CD14-positive monocyte (primary cell): ENCODE results near the gene ABCG1. TPM values are rescaled to one million over a fixed set of nuclear protein-coding genes. Genes with fewer than 3 reads are reported as not detected.

Experiments used
- DNase-seq, 3 donors: peaks; one replicate each; pipeline ENCODE4 v3.0.0-alpha.2; 2011 to 2022
- H2AFZ ChIP-seq: 2 replicates; pipeline ENCODE4 v1.6.0; 2012; ENCODE audit warnings: mild to moderate bottlenecking, low read depth, low read length, inconsistent platforms; ENCODE audit not compliant: insufficient read depth, poor library complexity, severe bottlenecking
- H3K27ac ChIP-seq, 2 donors: 1 replicate in 1 of 2; 2 replicates in 1 of 2; pipeline ENCODE4 v1.5.1; 2012 to 2013; ENCODE audit warnings: low read length in 2 of 2, control low read depth in 1 of 2, inconsistent platforms in 1 of 2, low read depth in 1 of 2, mild to moderate bottlenecking in 1 of 2
- H3K27me3 ChIP-seq, 2 donors: one replicate each; pipeline versions ENCODE4 v1.6.0 to v1.6.1; 2011 to 2013; ENCODE audit warnings: low read length in 2 of 2; ENCODE audit not compliant: control insufficient read depth in 2 of 2, insufficient read depth in 2 of 2
- H3K36me3 ChIP-seq, 2 donors: replicated peaks in 1 of 2; 1 replicate in 1 of 2; 2 replicates in 1 of 2; pipeline versions ENCODE4 v1.5.1 to v1.6.1; 2012 to 2013; ENCODE audit warnings: low read length in 2 of 2, control low read depth in 1 of 2, inconsistent platforms in 1 of 2, mild to moderate bottlenecking in 1 of 2; ENCODE audit not compliant: insufficient read depth in 2 of 2, control insufficient read depth in 1 of 2
- H3K4me1 ChIP-seq, 2 donors: 1 replicate in 1 of 2; 2 replicates in 1 of 2; pipeline versions ENCODE4 v1.5.1 to v1.6.1; 2012 to 2013; ENCODE audit warnings: low read length in 2 of 2, control low read depth in 1 of 2, inconsistent platforms in 1 of 2, mild to moderate bottlenecking in 1 of 2, moderate library complexity in 1 of 2; ENCODE audit not compliant: insufficient read depth in 2 of 2, control insufficient read depth in 1 of 2
- H3K4me2 ChIP-seq: replicated peaks from 2 replicates; pipeline ENCODE3; 2012; ENCODE audit warnings: low read length, moderate library complexity, mild to moderate bottlenecking; ENCODE audit not compliant: poor library complexity, severe bottlenecking; ENCODE audit errors: extremely low read depth
- H3K4me3 ChIP-seq, 3 experiments: fragments of 200-600 bp in 1 of 3; sonication (generic) in 1 of 3; replicated peaks in 1 of 3; 1 replicate in 2 of 3; 2 replicates in 1 of 3; pipeline ENCODE4 v1.5.1; 2011 to 2013; ENCODE audit warnings: low read length in 3 of 3, mild to moderate bottlenecking in 3 of 3, control low read depth in 2 of 3, low read depth in 2 of 3, inconsistent platforms in 1 of 3, moderate library complexity in 1 of 3
- H3K79me2 ChIP-seq: 2 replicates; pipeline ENCODE4 v1.6.0; 2012; ENCODE audit warnings: mild to moderate bottlenecking, control low read depth, inconsistent platforms, low read length, moderate library complexity; ENCODE audit not compliant: insufficient read depth
- H3K9ac ChIP-seq: 2 replicates; pipeline ENCODE4 v1.6.0; 2017; ENCODE audit warnings: low read length, mild to moderate bottlenecking; ENCODE audit not compliant: insufficient read depth, poor library complexity, severe bottlenecking
- H3K9me3 ChIP-seq, 2 donors: replicated peaks in 1 of 2; 1 replicate in 1 of 2; 2 replicates in 1 of 2; pipeline versions ENCODE4 v1.5.1 to v1.6.1; 2012 to 2013; ENCODE audit warnings: low read length in 2 of 2, control low read depth in 1 of 2; ENCODE audit not compliant: control insufficient read depth in 1 of 2, insufficient read depth in 1 of 2
- H4K20me1 ChIP-seq: 2 replicates; pipeline ENCODE4 v1.6.0; 2012; ENCODE audit warnings: mild to moderate bottlenecking, low read length, control low read depth, moderate library complexity; ENCODE audit not compliant: insufficient read depth
- H3K27ac Mint-ChIP-seq, 7 donors: one replicate each; pipeline ENCODE4 v1.8.0; 2020; ENCODE audit warnings: mild to moderate bottlenecking in 7 of 7, mixed read lengths in 7 of 7, moderate library complexity in 6 of 7, inconsistent platforms in 2 of 7
- H3K27me3 Mint-ChIP-seq, 3 donors: one replicate each; pipeline ENCODE4 v1.8.0; 2021 to 2022; ENCODE audit warnings: low read depth in 3 of 3, mild to moderate bottlenecking in 3 of 3, mixed read lengths in 3 of 3, moderate library complexity in 3 of 3, inconsistent platforms in 1 of 3
- H3K36me3 Mint-ChIP-seq, 2 donors: one replicate each; pipeline ENCODE4 v1.8.0; 2020; ENCODE audit warnings: mixed read lengths in 2 of 2, inconsistent platforms in 1 of 2, mild to moderate bottlenecking in 1 of 2
- H3K4me1 Mint-ChIP-seq: one replicate; pipeline ENCODE4 v1.8.0; 2020; ENCODE audit warnings: mild to moderate bottlenecking, mixed read lengths
- H3K4me3 Mint-ChIP-seq, 2 donors: one replicate each; pipeline ENCODE4 v1.8.0; 2020; ENCODE audit warnings: mild to moderate bottlenecking in 2 of 2, mixed read lengths in 2 of 2, moderate library complexity in 1 of 2
- H3K9me3 Mint-ChIP-seq, 7 donors: one replicate each; pipeline ENCODE4 v1.8.0; 2020 to 2022; ENCODE audit warnings: mixed read lengths in 7 of 7, mild to moderate bottlenecking in 6 of 7, moderate library complexity in 6 of 7, inconsistent platforms in 2 of 7
- CTCF ChIP-seq: fragments of 200-600 bp; IDR thresholded peaks from one replicate; pipeline ENCODE4 v1.8.0; 2022; ENCODE audit warnings: antibody characterized with exemption, mild to moderate bottlenecking
- WGBS: methylation state at CpG from one replicate; pipeline ENCODE4 v1.1.5; 2013; ENCODE audit warnings: missing lambda C conversion rate; ENCODE audit not compliant: insufficient coverage; 5-methylcytosine and 5-hydroxymethylcytosine counted together
- intact Hi-C, 2 donors: fragments of 100-400 bp; cut with micrococcal nuclease; formaldehyde crosslinking; loops; one replicate each; pipeline versions ENCODE4 v1.15.0 to v1.15.1; 2023
- polyA plus RNA-seq, 3 donors: library from polyadenylated mRNA; depleted of rRNA in 1 of 3; unstranded in 2 of 3; stranded (reverse) in 1 of 3; fragments of 300-500 nt in 2 of 3; fragments of >200 nt in 1 of 3; fragmentation: Illumina TruSeq in 2 of 3; gene quantifications; 1 replicate in 2 of 3; 2 replicates in 1 of 3; pipeline ENCODE4 v1.2.3, GENCODE V29; 2012 to 2021

The ABCG1 gene
- polyA plus RNA-seq, 3 donors, result 3.0 to 5.2 (median 3.5) TPM

GRCh38 chr21:42310411-42311001, 91.6 kb downstream of the ABCG1 start:
- intact Hi-C loops, result no loop called here
- H3K4me1 ChIP-seq, result peaks cover 24 to 28% of the 10 kb centered on the region in 2 donors
- TF ChIP-seq CTCF, result no peak
- DNase-seq, result no peak
- 96% methylated on average over 7 of the region's 12 CpGs for WGBS
- H3K9me3 ChIP-seq, result no peaks in the 10 kb centered on the region
- Mint-ChIP-seq H3K9me3 (no peaks in the 10 kb centered on the region), H3K27ac (peak overlapping the region in 1 of 7 donors; percentile 6), H3K4me1 (peaks cover 31% of the 10 kb centered on the region), H3K4me3 (no peak overlapping the region), H3K36me3 (no peaks in the 10 kb centered on the region), H3K27me3 (peaks cover 6 to 9% (median 8%) of the 10 kb centered on the region in 3 donors)
- no peaks in the 10 kb centered on the region for H3K79me2 ChIP-seq
- H3K4me2 ChIP-seq, result no peak overlapping the region
- no peaks in the 10 kb centered on the region for H4K20me1 ChIP-seq
- no peaks in the 10 kb centered on the region for H3K27me3 ChIP-seq
- no peak overlapping the region for H3K27ac ChIP-seq
- no peak overlapping the region for H3K9ac ChIP-seq
- H3K36me3 ChIP-seq, result no peaks in the 10 kb centered on the region
- no peak overlapping the region for H3K4me3 ChIP-seq
- H2AFZ ChIP-seq, result peak overlapping the region; percentile 33

- H3K27me3 Mint-ChIP-seq, result peaks cover 1 to 6% (median 3%) of the 10 kb centered on the region in 3 donors
- Histone ChIP-seq H3K9ac (no peak overlapping the region), H3K36me3 (no peaks in the 10 kb centered on the region), H3K27ac (no peak overlapping the region), H2AFZ (no peak overlapping the region), H4K20me1 (no peaks in the 10 kb centered on the region), H3K79me2 (no peaks in the 10 kb centered on the region), H3K4me1 (peaks cover 24 to 28% of the 10 kb centered on the region in 2 donors), H3K4me3 (no peak overlapping the region), H3K27me3 (no peaks in the 10 kb centered on the region), H3K4me2 (no peak overlapping the region), H3K9me3 (no peaks in the 10 kb centered on the region)
- H3K4me3 Mint-ChIP-seq, result no peak overlapping the region
- no peak for TF ChIP-seq CTCF
- no peaks in the 10 kb centered on the region for H3K9me3 Mint-ChIP-seq
- no peak for DNase-seq
- peaks cover 31% of the 10 kb centered on the region for H3K4me1 Mint-ChIP-seq
- no peak overlapping the region for H3K27ac Mint-ChIP-seq
- intact Hi-C loops, result no loop called here
- H3K36me3 Mint-ChIP-seq, result no peaks in the 10 kb centered on the region
- 96% methylated on average over 6 of the region's 14 CpGs for WGBS
Observed at GRCh38 chr21:42311160-42311559, 92.2 kb downstream of the ABCG1 start.
